HG03103 (cell line): ENCODE data around the gene FBXL7.

ENCODE experiments used
- ATAC-seq: cut with Tn5 transposase; IDR thresholded peaks from one replicate; pipeline ENCODE4 v1.9.1; 2021; ENCODE audit warnings: low read depth; ENCODE audit not compliant: unreplicated experiment

The FBXL7 gene

GRCh38 chr5:15904899-15905830, 405.2 kb downstream of the FBXL7 start:
- no peak for ATAC-seq

DNA sequence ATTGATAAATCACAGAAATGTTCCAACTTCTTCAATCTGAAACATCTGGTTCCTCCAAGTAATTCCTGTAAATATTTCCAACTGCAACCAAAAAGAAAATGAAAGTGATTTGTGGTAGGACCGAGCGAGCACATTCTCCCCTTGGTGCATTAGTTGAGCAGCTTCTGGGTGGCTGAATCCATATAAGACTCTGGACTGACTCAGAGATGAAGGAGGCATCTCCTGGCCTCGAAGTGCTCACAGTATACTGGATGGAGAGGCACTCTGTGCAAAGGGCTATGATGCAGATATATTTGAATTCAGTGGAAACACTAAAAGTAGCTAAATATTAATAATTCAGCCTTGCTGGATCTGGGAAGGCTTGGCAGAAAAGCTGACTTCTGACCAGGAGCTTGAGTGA, 414.7 kb downstream of the FBXL7 start:
- ATAC-seq: no peak

DNA sequence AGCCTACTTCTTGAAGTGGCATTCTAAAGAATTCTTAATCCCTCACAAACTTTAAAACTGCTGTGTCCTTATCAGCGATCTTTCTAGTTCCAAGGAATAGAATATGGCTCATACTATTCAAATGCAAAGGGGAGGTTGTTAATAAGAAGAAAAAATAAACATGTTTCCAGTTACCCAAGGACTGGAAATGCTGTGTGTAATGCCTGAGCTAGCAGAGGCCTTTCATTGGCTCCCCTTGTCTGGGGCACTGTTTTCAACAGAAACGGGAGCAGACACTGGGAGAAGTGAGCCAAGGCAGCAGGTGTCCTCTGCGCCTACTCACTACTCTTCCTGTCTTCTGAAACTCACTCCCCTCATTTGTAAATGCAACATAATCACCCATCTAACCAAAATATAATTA, 426.6 kb downstream of the FBXL7 start:
- no peak for ATAC-seq

- no peak for ATAC-seq
Measured at GRCh38 chr5:15927710-15928380, 427.9 kb downstream of the FBXL7 start.

- ATAC-seq: no peak
Measured at GRCh38 chr5:15929611-15930263, 429.8 kb downstream of the FBXL7 start.

GRCh38 chr5:15932066-15932465, 432.1 kb downstream of the FBXL7 start:
- no peak for ATAC-seq

- no peak for ATAC-seq
Measured at GRCh38 chr5:15933259-15934207, 433.6 kb downstream of the FBXL7 start.

DNA sequence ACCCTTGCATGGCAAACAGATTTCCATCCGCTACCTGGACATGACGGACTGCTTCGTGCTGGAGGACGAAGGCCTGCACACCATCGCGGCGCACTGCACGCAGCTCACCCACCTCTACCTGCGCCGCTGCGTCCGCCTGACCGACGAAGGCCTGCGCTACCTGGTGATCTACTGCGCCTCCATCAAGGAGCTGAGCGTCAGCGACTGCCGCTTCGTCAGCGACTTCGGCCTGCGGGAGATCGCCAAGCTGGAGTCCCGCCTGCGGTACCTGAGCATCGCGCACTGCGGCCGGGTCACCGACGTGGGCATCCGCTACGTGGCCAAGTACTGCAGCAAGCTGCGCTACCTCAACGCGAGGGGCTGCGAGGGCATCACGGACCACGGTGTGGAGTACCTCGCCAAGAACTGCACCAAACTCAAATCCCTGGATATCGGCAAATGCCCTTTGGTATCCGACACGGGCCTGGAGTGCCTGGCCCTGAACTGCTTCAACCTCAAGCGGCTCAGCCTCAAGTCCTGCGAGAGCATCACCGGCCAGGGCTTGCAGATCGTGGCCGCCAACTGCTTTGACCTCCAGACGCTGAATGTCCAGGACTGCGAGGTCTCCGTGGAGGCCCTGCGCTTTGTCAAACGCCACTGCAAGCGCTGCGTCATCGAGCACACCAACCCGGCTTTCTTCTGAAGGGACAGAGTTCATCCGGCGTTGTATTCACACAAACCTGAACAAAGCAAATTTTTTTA, 436.7 kb downstream of the FBXL7 start:
- no peak for ATAC-seq

DNA sequence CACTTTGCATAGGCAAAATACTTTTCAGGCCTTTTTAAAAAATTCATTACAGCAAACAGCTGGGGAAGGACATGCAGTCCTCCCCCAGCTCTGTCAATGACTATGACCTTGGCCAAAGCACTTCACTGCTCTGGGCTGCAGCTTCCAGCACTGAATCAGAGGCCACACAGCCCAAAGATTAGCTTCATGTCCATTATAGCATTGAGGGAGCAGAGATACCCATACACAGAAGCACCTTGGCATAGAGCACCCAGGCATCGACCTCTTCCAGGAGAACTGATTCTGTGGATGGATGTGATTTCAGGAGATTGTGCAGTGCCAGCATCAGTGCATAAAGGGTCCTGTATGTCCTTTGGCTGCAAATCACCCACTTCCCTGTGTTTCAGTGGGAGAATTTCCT, 437.7 kb downstream of the FBXL7 start:
- ATAC-seq: no peak

- ATAC-seq: no peak
Measured at GRCh38 chr5:15938186-15938585, 438.2 kb downstream of the FBXL7 start.

GRCh38 chr5:15938961-15939360, 439.0 kb downstream of the FBXL7 start:
- ATAC-seq: no peak

- no peak for ATAC-seq
Measured at GRCh38 chr5:15940905-15941304, 440.9 kb downstream of the FBXL7 start.

GRCh38 chr5:15943487-15943886, 443.5 kb downstream of the FBXL7 start:
- ATAC-seq: no peak

- no peak for ATAC-seq
Measured at GRCh38 chr5:15946026-15946425, 446.0 kb downstream of the FBXL7 start.

- ATAC-seq: no peak
Measured at GRCh38 chr5:15948190-15948589, 448.2 kb downstream of the FBXL7 start.

GRCh38 chr5:15951126-15951525, 451.1 kb downstream of the FBXL7 start:
- ATAC-seq: no peak

DNA sequence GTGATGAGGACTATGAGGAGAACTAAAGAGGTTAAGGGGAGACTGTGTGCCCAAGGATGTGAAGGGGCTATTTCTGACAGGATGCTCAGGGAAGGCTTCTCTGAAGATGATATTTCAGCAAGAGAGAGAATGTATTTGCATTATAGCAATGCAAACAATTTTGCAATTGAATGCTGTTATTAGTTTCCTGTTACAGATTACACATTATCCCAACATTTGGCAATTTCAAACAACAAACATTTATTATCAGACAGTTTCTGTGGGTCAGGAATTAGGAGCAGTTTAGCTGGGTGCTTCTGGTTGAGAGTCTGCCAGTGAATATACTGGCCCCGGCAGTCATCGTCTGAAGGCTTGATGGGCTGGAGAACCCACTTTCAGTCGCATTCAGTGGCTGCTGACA, 451.6 kb downstream of the FBXL7 start:
- no peak for ATAC-seq

DNA sequence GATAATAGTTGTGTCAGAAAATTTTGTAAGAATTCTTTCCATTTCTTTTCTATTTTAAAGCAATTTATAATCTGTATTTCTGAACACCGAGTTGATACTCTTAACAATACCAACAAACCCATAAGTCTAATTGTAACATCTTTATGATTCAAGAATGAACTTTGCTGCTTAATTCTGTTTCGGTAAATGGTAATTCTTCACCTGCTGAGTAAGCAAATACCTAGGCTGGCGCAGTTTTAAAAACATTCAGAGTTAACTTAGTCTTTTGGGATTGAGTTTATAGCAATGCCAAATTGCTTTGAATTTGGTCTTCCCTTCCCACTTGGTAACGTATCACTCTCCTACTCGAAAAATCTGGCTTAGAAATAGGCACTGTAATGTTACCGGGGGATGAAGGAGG, 456.6 kb downstream of the FBXL7 start:
- no peak for ATAC-seq

DNA sequence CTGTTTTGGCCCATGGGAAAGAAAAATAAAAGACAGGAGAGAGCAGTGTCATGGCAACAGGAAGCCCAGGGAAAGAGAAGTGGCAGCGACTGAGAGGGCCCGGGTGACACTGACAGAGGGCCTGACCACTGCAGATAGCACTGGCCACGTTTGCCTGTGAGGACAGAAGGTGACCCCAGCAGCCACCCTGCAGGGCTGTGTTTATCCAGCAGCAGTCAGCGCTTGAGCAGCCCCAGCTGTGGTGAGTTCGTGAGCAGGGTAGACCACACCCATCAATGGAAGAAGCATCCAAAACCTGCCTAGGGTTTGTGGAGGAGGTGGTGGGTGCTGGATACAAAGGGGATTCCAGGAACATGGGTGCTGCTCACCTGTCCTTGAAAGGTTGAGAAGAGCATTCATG, 457.1 kb downstream of the FBXL7 start:
- ATAC-seq: no peak
